K562 (cell line): Measurements from ENCODE around the gene CBX8. TPM values are rescaled to one million over a fixed set of nuclear protein-coding genes. Genes with fewer than 3 reads are reported as not detected.

Experiments used
- ARID4B ChIP-seq: sonication (generic); formaldehyde crosslinking; IDR thresholded peaks from 2 replicates; pipeline ENCODE4 v1.8.0; 2022; ENCODE audit warnings: mild to moderate bottlenecking, missing genetic modification reagents
- BRF2 ChIP-seq: IDR thresholded peaks from 3 replicates; pipeline ENCODE4 v1.6.1; 2011; ENCODE audit warnings: borderline replicate concordance, mild to moderate bottlenecking; ENCODE audit not compliant: insufficient read length, insufficient read depth
- CEBPZ ChIP-seq: fragments of 150-350 bp; IDR thresholded peaks from 2 replicates; pipeline ENCODE4 v1.6.1; 2014; ENCODE audit warnings: low read depth, mild to moderate bottlenecking, low read length, borderline replicate concordance
- MYC ChIP-seq, 2 experiments: fragments of 250-450 bp in 1 of 2; sonication (Bioruptor Pico) in 1 of 2; IDR thresholded peaks; 2 replicates each; pipeline versions ENCODE4 v1.5.1 to v1.6.1; 2012 to 2021; ENCODE audit warnings: low read depth in 2 of 2, borderline replicate concordance in 1 of 2, improper control_type of control experiment in 1 of 2, low read length in 1 of 2, mild to moderate bottlenecking in 1 of 2, moderate library complexity in 1 of 2
- NCOA2 ChIP-seq, 2 experiments: fragments of 450-650 bp; IDR thresholded peaks; 2 replicates each; pipeline ENCODE4 v1.6.1; 2018; ENCODE audit warnings: mild to moderate bottlenecking in 2 of 2, moderate library complexity in 1 of 2; ENCODE audit not compliant: partially characterized antibody in 2 of 2
- XRCC3 ChIP-seq: fragments of 450-650 bp; IDR thresholded peaks from 2 replicates; pipeline ENCODE4 v1.6.1; 2017; ENCODE audit warnings: mild to moderate bottlenecking, moderate library complexity
- ZBTB11 ChIP-seq, 3 experiments: fragments of 200-800 bp in 1 of 3; fragments of 250-450 bp in 1 of 3; fragments of 450-650 bp in 1 of 3; sonication (Bioruptor Pico) in 1 of 3; sonication (Bioruptor generic) in 1 of 3; formaldehyde crosslinking in 1 of 3; IDR thresholded peaks; 2 replicates each; pipeline versions ENCODE4 v1.6.1 to v1.8.0; 2016 to 2022; ENCODE audit warnings: mild to moderate bottlenecking in 2 of 3, missing genetic modification characterization in 2 of 3, missing compliant biosample characterization in 1 of 3, moderate library complexity in 1 of 3
- ZNF134 ChIP-seq: fragments of 250-450 bp; sonication (Bioruptor Pico); conservative IDR thresholded peaks from 2 replicates; pipeline ENCODE4 v1.4.0; 2020
- ZNF780A ChIP-seq: fragments of 250-450 bp; sonication (Bioruptor Pico); IDR thresholded peaks from 2 replicates; pipeline ENCODE4 v1.5.0; 2021; ENCODE audit warnings: mild to moderate bottlenecking
- polyA plus RNA-seq, 8 experiments: library from polyadenylated mRNA; depleted of rRNA in 4 of 8; stranded (reverse) in 5 of 8; unstranded in 3 of 8; fragments of >200 nt; fragmentation: Nextera tagmentation in 2 of 8; fragmentation: Illumina TruSeq in 1 of 8; extraction: Ambion mirVana in 2 of 8; extraction: Trizol in 1 of 8; gene quantifications; 2 replicates each; pipeline versions ENCODE4 v1.2.1 to v1.2.3, GENCODE V29; 2011 to 2014; ENCODE audit warnings: inconsistent platforms in 1 of 8, missing spikeins in 1 of 8
- total RNA-seq, 7 experiments: library from RNA; depleted of rRNA in 6 of 7; stranded (reverse); fragments of >200 nt in 6 of 7; fragmentation: Illumina TruSeq in 2 of 7; extraction: Trizol in 2 of 7; gene quantifications; 2 replicates each; pipeline versions ENCODE4 v1.2.1 to v1.2.3, GENCODE V29; 2011 to 2021; ENCODE audit warnings: low replicate concordance in 1 of 7
- TF ChIP-seq, protein P1 (sequence below): fragments of 250-450 bp; sonication (Bioruptor Pico); IDR thresholded peaks from 2 replicates; pipeline ENCODE4 v1.8.0; 2021; ENCODE audit warnings: borderline replicate concordance, mild to moderate bottlenecking, moderate library complexity; ENCODE audit not compliant: poor library complexity, severe bottlenecking

Gene CBX8
- total and polyA plus RNA-seq, 9 of the 15 experiments (the other 6 are each of a cell fraction or from before 2014, with no cell fraction given): 0.08 to 11.9 (median 2.6) TPM

DNA sequence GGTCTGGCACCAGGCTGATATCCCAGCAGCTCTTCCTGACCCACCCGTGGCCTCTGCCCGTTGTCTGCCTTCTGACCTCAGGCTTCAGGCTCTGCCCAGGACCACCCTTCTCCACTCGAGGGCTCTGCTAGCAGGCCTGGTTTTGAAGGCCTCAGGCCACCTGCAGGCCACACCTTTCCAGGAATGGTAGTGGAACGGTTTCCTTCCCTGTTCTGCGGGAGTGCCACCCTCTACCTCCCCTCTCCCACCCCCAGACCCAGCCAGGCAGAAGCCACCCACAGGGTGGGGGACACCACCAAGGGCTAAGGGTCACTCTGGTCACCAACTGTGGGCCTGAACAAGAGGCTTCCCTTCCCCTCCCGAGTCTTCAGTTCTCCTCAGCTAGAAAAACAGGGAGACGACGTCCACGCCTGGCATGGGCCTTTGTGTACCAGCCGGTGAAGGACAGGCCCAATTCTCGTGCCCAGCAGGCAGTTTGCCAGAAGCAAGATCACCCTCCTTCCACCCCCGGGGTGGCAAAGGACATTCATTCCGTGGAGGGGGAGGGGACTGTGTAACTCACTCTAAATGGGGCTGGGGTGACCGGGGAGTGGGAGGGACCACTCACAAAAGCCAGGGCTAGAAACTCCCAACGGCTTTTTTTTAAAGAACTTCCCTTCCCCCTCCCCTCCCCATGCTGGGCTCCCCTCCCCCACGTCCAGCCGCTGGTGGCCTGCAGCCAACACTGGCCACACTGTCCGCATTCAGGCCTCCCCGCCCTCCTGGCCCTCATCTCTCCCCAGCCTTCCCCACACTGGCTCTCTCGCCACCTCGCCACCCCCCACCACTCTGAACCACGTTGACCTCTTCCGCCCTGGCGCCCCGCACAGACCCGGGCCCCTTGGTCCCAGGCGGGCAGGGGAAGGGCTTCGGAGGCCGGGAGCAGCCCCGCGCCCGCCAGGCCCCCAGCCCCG, 34.7 kb upstream of the CBX8 start (continued):
- TF ChIP-seq ARID4B (0 out of 2 replicates have a peak, but pooled peaks have one; percentile 3), MYC (IDR thresholded peaks at IDR 0.05; ENCODE audit: low read depth, low read length) (peak; percentile 55; the same call in 1 of the 2 replicates), MYC (CRISPR knock-in tag; IDR thresholded peaks at IDR 0.05; ENCODE audit: borderline replicate concordance, low read depth) (peak; percentile 55; the same call in 1 of the 2 replicates), CEBPZ (no peak), NCOA2 (IDR thresholded peaks at IDR 0.05; ENCODE audit: partially characterized antibody in 2 of 2) (no peak), BRF2 (no peak), XRCC3 (no peak), ZNF780A (CRISPR knock-in tag) (no peak), ZNF134 (CRISPR knock-in tag) (no peak), ZBTB11 (CRISPR knock-in tag; IDR thresholded peaks at IDR 0.05) (peak in 1 of 3 experiments; percentile 41; a peak in 1 of 6 replicates)
- TF ChIP-seq, protein P1, sequence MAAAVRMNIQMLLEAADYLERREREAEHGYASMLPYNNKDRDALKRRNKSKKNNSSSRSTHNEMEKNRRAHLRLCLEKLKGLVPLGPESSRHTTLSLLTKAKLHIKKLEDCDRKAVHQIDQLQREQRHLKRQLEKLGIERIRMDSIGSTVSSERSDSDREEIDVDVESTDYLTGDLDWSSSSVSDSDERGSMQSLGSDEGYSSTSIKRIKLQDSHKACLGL (CRISPR knock-in tag): no peak
